Loucy (cell line): ENCODE results near the gene IL18R1.

Experiments
- CTCF ChIP-seq: fragments of 200-600 bp; sonication (generic); conservative IDR thresholded peaks from 2 replicates; pipeline ENCODE4 v1.5.1; 2014; ENCODE audit warnings: mild to moderate bottlenecking, antibody characterized with exemption, low read length
- EZH2phosphoT487 ChIP-seq: fragments of 200-600 bp; IDR thresholded peaks from 2 replicates; pipeline ENCODE4 v1.6.1; 2018; ENCODE audit warnings: antibody characterized with exemption, mild to moderate bottlenecking, moderate library complexity, borderline replicate concordance

- no peak for TF ChIP-seq CTCF
- TF ChIP-seq EZH2phosphoT487, result no peak
These were observed 80.1 kb downstream of the IL18R1 start for GRCh38 chr2:102435741-102436140.
